GM12878 (cell line): ENCODE data around the gene ADGRE1. TPM values are rescaled to one million over a fixed set of nuclear protein-coding genes. Genes with fewer than 3 reads are reported as not detected.

Experiments
- ATF7 ChIP-seq: fragments of 450-650 bp; IDR thresholded peaks from 2 replicates; pipeline ENCODE4 v1.6.1; 2016; ENCODE audit warnings: low read depth, mild to moderate bottlenecking
- BCL11A ChIP-seq: IDR thresholded peaks from 2 replicates; pipeline ENCODE4 v1.6.1; 2011; ENCODE audit warnings: low read depth, low read length
- BMI1 ChIP-seq: fragments of 450-650 bp; IDR thresholded peaks from 2 replicates; pipeline ENCODE4 v1.6.1; 2016; ENCODE audit warnings: mild to moderate bottlenecking, moderate library complexity, borderline replicate concordance
- BRCA1 ChIP-seq: IDR thresholded peaks from 2 replicates; pipeline ENCODE4 v1.6.1; 2011; ENCODE audit warnings: low read depth, low read length, improper control_type of control experiment
- DPF2 ChIP-seq: fragments of 450-650 bp; IDR thresholded peaks from 2 replicates; pipeline ENCODE4 v1.6.1; 2017; ENCODE audit warnings: mild to moderate bottlenecking
- HDAC6 ChIP-seq: fragments of 200-600 bp; sonication (generic); IDR thresholded peaks from one replicate; pipeline ENCODE4 v1.8.0; 2017; ENCODE audit warnings: antibody characterized with exemption; ENCODE audit not compliant: unreplicated experiment
- HSF1 ChIP-seq: fragments of 150-350 bp; IDR thresholded peaks from 2 replicates; pipeline ENCODE4 v1.6.1; 2014; ENCODE audit warnings: mild to moderate bottlenecking, low read depth, low read length
- IRF5 ChIP-seq: fragments of 450-650 bp; IDR thresholded peaks from 2 replicates; pipeline ENCODE4 v1.6.1; 2017; ENCODE audit warnings: borderline replicate concordance
- KAT2A ChIP-seq: conservative IDR thresholded peaks from 2 replicates; pipeline ENCODE4 v1.6.1; 2011; ENCODE audit warnings: low read depth, low read length; ENCODE audit not compliant: control insufficient read depth
- MEF2B ChIP-seq: fragments of 450-650 bp; IDR thresholded peaks from 2 replicates; pipeline ENCODE4 v1.6.1; 2018; ENCODE audit warnings: mild to moderate bottlenecking, moderate library complexity; ENCODE audit not compliant: partially characterized antibody, poor library complexity, severe bottlenecking
- MTA2 ChIP-seq: fragments of 450-650 bp; IDR thresholded peaks from 2 replicates; pipeline ENCODE4 v1.6.1; 2016; ENCODE audit warnings: low read depth, mild to moderate bottlenecking, moderate library complexity
- MYB ChIP-seq: fragments of 150-350 bp; IDR thresholded peaks from 2 replicates; pipeline ENCODE4 v1.6.1; 2014; ENCODE audit warnings: mild to moderate bottlenecking, low read depth, low read length, borderline replicate concordance
- PAX5 ChIP-seq: IDR thresholded peaks from 2 replicates; pipeline ENCODE4 v1.6.1; 2011; ENCODE audit warnings: low read depth, low read length, borderline replicate concordance
- PBX3 ChIP-seq: IDR thresholded peaks from 2 replicates; pipeline ENCODE4 v1.6.1; 2011; ENCODE audit warnings: mild to moderate bottlenecking, low read depth, low read length, moderate library complexity; ENCODE audit not compliant: insufficient replicate concordance
- PKNOX1 ChIP-seq: fragments of 450-650 bp; IDR thresholded peaks from 2 replicates; pipeline ENCODE4 v1.6.1; 2016; ENCODE audit warnings: mild to moderate bottlenecking
- RELB ChIP-seq: fragments of 450-650 bp; IDR thresholded peaks from 2 replicates; pipeline ENCODE4 v1.6.1; 2017; ENCODE audit warnings: low read depth, mild to moderate bottlenecking, moderate library complexity
- RUNX3 ChIP-seq: IDR thresholded peaks from 2 replicates; pipeline ENCODE4 v1.6.1; 2012; ENCODE audit warnings: low read length, inconsistent platforms
- SP1 ChIP-seq: IDR thresholded peaks from one replicate; pipeline ENCODE4 v1.6.1; 2011; ENCODE audit warnings: low read depth, low read length
- TCF7 ChIP-seq: IDR thresholded peaks from 2 replicates; pipeline ENCODE4 v1.6.1; 2014; ENCODE audit warnings: antibody characterized with exemption, borderline replicate concordance
- ZBTB40 ChIP-seq: fragments of 450-650 bp; IDR thresholded peaks from 2 replicates; pipeline ENCODE4 v1.6.1; 2016; ENCODE audit warnings: mild to moderate bottlenecking, moderate library complexity, borderline replicate concordance
- ZNF217 ChIP-seq: fragments of 450-650 bp; IDR thresholded peaks from 2 replicates; pipeline ENCODE4 v1.6.1; 2017; ENCODE audit warnings: antibody characterized with exemption, mild to moderate bottlenecking
- polyA plus RNA-seq, 11 experiments: library from polyadenylated mRNA; depleted of rRNA in 4 of 11; unstranded in 6 of 11; stranded (reverse) in 5 of 11; fragments of >200 nt; fragmentation: Nextera tagmentation in 4 of 11; fragmentation: Illumina TruSeq in 1 of 11; extraction: Ambion mirVana in 4 of 11; extraction: Trizol in 1 of 11; gene quantifications; 1 replicate in 1 of 11; 2 replicates in 10 of 11; pipeline versions ENCODE4 v1.2.1 to v1.2.3, GENCODE V29; 2011 to 2016; ENCODE audit warnings: inconsistent platforms in 2 of 11, missing spikeins in 2 of 11, low read depth in 1 of 11
- total RNA-seq, 4 experiments: library from RNA; depleted of rRNA in 3 of 4; stranded (reverse); fragments of >200 nt in 3 of 4; fragmentation: Illumina TruSeq in 1 of 4; extraction: Trizol in 1 of 4; gene quantifications; 2 replicates each; pipeline versions ENCODE4 v1.2.1 to v1.2.3, GENCODE V29; 2013 to 2021

ADGRE1 gene
- total and polyA plus RNA-seq, 10 of the 15 experiments (the other 5 are each of a cell fraction or from before 2014, with no cell fraction given), result 7.9 to 35.7 (median 9.9) TPM

- TF ChIP-seq PBX3, result no peak
- TF ChIP-seq IRF5, result no peak
- TF ChIP-seq DPF2, result peak; percentile 72
- TF ChIP-seq RELB, result 0 out of 2 replicates have a peak, but pooled peaks have one; percentile 22
- TF ChIP-seq ZNF217, result peak; percentile 60; the same call in 1 of the 2 replicates
- no peak for TF ChIP-seq HDAC6
- TF ChIP-seq BCL11A, result 0 out of 2 replicates have a peak, but pooled peaks have one; percentile 27
- TF ChIP-seq RUNX3, result peak; percentile 33
- no peak for TF ChIP-seq KAT2A
- TF ChIP-seq BMI1, result no peak
- no peak for TF ChIP-seq SP1
- TF ChIP-seq MYB, result no peak
- peak; percentile 45; the same call in 1 of the 2 replicates for TF ChIP-seq PKNOX1
- peak; percentile 38; the same call in 1 of the 2 replicates for TF ChIP-seq ATF7
- no peak for TF ChIP-seq BRCA1
- no peak for TF ChIP-seq HSF1
- peak; percentile 22; the same call in 1 of the 2 replicates for TF ChIP-seq PAX5
- TF ChIP-seq MEF2B, result peak; percentile 47
- no peak for TF ChIP-seq TCF7
- peak; percentile 51 for TF ChIP-seq MTA2
- no peak for TF ChIP-seq ZBTB40
Measured at GRCh38 chr19:6987850-6988249, 100.5 kb downstream of the ADGRE1 start (continued).
